Naive thymus-derived CD8-positive, alpha-beta T cell (primary cell): Measurements from ENCODE around the gene RAB1B. TPM values are rescaled to one million over a fixed set of nuclear protein-coding genes. Genes with fewer than 3 reads are reported as not detected.

ENCODE experiments used
- ATAC-seq, 2 donors: fragments of 150-1000 bp; cut with Tn5 transposase in 1 of 2; sonication (Bioruptor Pico), chemical (Tn5 transposase) in 1 of 2; 1 replicate in 1 of 2; 2 replicates in 1 of 2; pipeline ENCODE4 v1.10.0; 2021; ENCODE audit warnings: mild to moderate bottlenecking in 2 of 2, moderate library complexity in 2 of 2
- POLR2A ChIA-PET: fragments of 350-600 bp; sonication (Branson Sonifier 250); formaldehyde crosslinking; loops from one replicate; lab custom pipeline; 2021; ENCODE audit warnings: antibody characterized with exemption; lab: Charles Lee
- DNase-seq, 10 donors: peaks; one replicate each; pipeline versions ENCODE4 v3.0.0 to v3.0.0-alpha.2; 2020 to 2022
- H3K27ac Mint-ChIP-seq, 10 donors: one replicate each; pipeline ENCODE4 v1.8.0; 2020 to 2022; ENCODE audit warnings: mild to moderate bottlenecking in 10 of 10, mixed read lengths in 10 of 10, moderate library complexity in 4 of 10, inconsistent platforms in 1 of 10
- H3K27me3 Mint-ChIP-seq, 5 donors: one replicate each; pipeline ENCODE4 v1.8.0; 2021 to 2022; ENCODE audit warnings: mixed read lengths in 5 of 5
- H3K36me3 Mint-ChIP-seq, 3 donors: one replicate each; pipeline ENCODE4 v1.8.0; 2020 to 2022; ENCODE audit warnings: mixed read lengths in 3 of 3, mild to moderate bottlenecking in 2 of 3, inconsistent platforms in 1 of 3
- H3K4me1 Mint-ChIP-seq, 4 donors: one replicate each; pipeline ENCODE4 v1.8.0; 2021 to 2022; ENCODE audit warnings: mixed read lengths in 4 of 4
- H3K4me3 Mint-ChIP-seq, 10 donors: one replicate each; pipeline ENCODE4 v1.8.0; 2020 to 2022; ENCODE audit warnings: mild to moderate bottlenecking in 10 of 10, mixed read lengths in 10 of 10, moderate library complexity in 6 of 10, inconsistent platforms in 1 of 10
- H3K9me3 Mint-ChIP-seq, 9 donors: one replicate each; pipeline ENCODE4 v1.8.0; 2020 to 2022; ENCODE audit warnings: mixed read lengths in 9 of 9, mild to moderate bottlenecking in 3 of 9, inconsistent platforms in 1 of 9, moderate library complexity in 1 of 9
- polyA plus RNA-seq, 3 donors: library from polyadenylated mRNA; unstranded; fragments of 300-500 nt; fragmentation: Illumina TruSeq; gene quantifications; one replicate each; pipeline ENCODE4 v1.2.3, GENCODE V29; 2021
- total RNA-seq, 8 experiments: library from RNA in 2 of 8; stranded (reverse) in 2 of 8; gene quantifications; one replicate each; pipeline ENCODE4 v1.2.3 and lab custom pipeline; 2021 to 2026

RAB1B gene
- total and polyA plus RNA-seq, 5 experiments from 2014 or later, result 13.1 to 69.2 (median 16.1) TPM

DNA sequence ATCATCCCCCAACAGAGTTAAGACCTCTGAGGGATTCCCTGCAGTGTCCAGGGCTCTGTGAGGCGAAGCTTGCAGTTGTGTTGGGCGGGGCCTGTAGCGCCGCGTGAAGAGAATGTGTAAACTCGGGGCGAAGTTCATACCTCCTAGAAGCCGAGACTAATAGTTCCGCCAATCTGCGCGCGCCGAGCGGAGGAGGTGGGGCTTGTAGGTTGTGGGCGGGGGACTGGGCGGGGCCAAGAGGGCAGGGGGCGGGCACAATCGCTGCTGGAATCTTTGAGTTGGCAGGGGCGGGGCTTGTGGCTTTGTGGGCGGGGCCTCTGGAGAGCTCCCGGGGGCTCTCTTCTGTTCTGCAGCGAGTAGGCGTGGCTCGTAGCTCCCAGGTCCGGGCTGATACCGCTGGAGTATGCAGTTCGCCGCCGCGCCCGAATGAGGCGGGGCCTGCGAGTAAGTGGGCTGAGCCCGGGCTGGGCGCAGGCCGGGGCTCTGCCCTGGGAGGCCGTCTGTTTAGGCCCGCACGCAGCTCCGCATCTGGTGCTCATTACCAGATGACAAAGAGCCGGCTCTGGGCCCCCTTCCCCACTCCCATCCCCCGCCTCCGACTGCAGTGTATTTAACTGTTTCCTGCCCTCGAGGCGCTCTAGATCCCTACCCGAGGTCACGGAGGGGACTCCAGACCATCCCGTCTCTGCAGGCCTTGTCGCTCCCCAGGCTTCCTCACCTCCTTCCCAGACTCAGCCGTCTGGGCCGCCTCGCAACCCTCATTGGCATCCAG is 44.3 kb downstream of the RAB1B start:
- H3K4me1 Mint-ChIP-seq, result peaks cover 17 to 34% (median 25%) of the 10 kb centered on the region in 4 donors

DNA sequence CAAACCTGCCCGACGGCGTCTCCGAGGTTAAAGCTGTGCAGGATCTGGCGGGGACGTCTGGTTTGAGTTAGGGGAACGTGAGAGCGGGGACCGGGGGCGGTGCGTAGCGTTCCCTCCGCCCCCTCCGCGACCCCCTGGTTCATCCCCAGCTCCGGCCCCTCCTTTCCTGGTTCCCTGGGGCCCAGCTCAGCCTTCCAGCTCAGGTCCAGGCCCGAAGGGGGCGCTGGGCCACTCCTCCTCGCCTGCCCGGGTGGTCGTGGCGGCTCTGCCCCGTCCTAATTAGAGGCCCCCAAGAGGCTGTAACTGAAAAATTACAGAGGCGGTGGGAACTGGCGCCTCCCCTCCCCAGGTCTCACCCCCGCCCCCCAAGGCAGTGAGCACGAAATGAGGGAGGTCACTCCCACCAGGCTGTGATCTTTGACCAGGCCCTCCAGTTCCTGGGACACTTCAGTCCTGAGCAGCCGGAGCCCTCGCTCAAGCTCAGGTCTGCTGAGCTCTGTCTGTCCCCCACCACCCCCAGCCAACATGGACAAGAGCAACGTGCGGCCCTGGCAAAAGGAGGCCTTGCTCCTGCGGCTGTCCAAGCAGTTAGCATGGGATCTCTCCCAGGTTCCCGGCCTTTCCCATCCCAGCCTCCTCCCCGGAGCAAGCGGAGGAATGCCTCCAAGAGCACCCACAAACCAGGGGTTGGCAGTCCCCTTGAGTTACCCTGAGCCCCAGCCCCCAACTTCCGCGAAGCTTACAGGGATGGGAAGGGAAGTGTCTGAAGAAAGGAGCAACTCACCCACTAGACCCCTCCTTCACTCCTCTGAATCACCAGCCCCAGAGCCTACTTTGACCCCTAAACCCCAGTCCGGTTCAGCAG is 45.1 kb downstream of the RAB1B start:
- POLR2A ChIA-PET, result interaction anchor here (0.8 to 7.7 kb wide), 30 partner anchors 9 to 1535 kb away, joined by 3 to 126 read pairs (median 5); partner anchors contain the start of genes B4GAT1, BRMS1, CCDC85B and KAT5
- ATAC-seq (no peak), DNase-seq (peak in 3 of 10 donors; percentile 17 to 64 (median 34))
- Mint-ChIP-seq H3K4me1 (peaks cover 23 to 42% (median 32%) of the 10 kb centered on the region in 4 donors), H3K4me3 (peak overlapping the region; percentile 73 to 99 (median 96)), H3K27ac (peak overlapping the region; percentile 92 to 100 (median 99)), H3K36me3 (peaks cover 0 to 4% (median 4%) of the 10 kb centered on the region in 3 donors), H3K9me3 (peaks cover 0 to 3% (median 0%) of the 10 kb centered on the region in 9 donors), H3K27me3 (no peaks in the 10 kb centered on the region)

More for the DNA sequence above, 44.3 kb downstream of the RAB1B start:
- H3K36me3 Mint-ChIP-seq, result peaks cover 0 to 4% (median 4%) of the 10 kb centered on the region in 3 donors
- no peaks in the 10 kb centered on the region for H3K9me3 Mint-ChIP-seq
- peak; percentile 97 to 100 (median 99) for DNase-seq
- peak overlapping the region; percentile 92 to 100 (median 99) for H3K27ac Mint-ChIP-seq
- POLR2A ChIA-PET, result interaction anchor here (0.6 to 7.7 kb wide), 37 partner anchors 8 to 1534 kb away, joined by 3 to 126 read pairs (median 5); partner anchors contain the start of genes B4GAT1, BRMS1, CCDC85B and KAT5
- peak; percentile 59 to 60 for ATAC-seq
- no peaks in the 10 kb centered on the region for H3K27me3 Mint-ChIP-seq
- H3K4me3 Mint-ChIP-seq, result peak overlapping the region; percentile 73 to 99 (median 96)

DNA sequence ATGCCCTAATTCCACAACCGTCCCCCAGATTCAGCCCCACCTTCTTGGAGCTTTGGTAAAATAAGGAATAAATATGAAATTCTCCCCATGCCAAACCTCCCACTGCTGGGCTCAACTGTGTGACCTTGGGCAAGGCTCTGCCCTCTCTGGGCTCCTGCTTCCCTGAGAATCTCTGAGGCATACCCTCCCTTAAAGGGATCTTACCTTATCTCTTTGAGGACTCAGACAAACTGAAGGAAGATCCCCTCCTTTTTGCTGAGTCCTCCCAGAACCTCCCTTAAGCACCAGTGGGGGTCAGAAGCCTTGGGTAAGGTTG is 45.7 kb downstream of the RAB1B start:
- peak overlapping the region; percentile 92 to 100 (median 99) for H3K27ac Mint-ChIP-seq
- peak overlapping the region; percentile 73 to 99 (median 96) for H3K4me3 Mint-ChIP-seq
- no peaks in the 10 kb centered on the region for H3K27me3 Mint-ChIP-seq
- peaks cover 0 to 4% (median 4%) of the 10 kb centered on the region in 3 donors for H3K36me3 Mint-ChIP-seq
- POLR2A ChIA-PET, result interaction anchor here (2.7 to 7.7 kb wide), 7 partner anchors 8 to 57 kb away, joined by 8 to 126 read pairs (median 45); partner anchors contain the start of genes B4GAT1, BRMS1, RIN1 and SLC29A2
- no peak for ATAC-seq
- no peak for DNase-seq
- H3K4me1 Mint-ChIP-seq, result peaks cover 29 to 48% (median 38%) of the 10 kb centered on the region in 4 donors
- H3K9me3 Mint-ChIP-seq, result peaks cover 0 to 6% (median 0%) of the 10 kb centered on the region in 9 donors

DNA sequence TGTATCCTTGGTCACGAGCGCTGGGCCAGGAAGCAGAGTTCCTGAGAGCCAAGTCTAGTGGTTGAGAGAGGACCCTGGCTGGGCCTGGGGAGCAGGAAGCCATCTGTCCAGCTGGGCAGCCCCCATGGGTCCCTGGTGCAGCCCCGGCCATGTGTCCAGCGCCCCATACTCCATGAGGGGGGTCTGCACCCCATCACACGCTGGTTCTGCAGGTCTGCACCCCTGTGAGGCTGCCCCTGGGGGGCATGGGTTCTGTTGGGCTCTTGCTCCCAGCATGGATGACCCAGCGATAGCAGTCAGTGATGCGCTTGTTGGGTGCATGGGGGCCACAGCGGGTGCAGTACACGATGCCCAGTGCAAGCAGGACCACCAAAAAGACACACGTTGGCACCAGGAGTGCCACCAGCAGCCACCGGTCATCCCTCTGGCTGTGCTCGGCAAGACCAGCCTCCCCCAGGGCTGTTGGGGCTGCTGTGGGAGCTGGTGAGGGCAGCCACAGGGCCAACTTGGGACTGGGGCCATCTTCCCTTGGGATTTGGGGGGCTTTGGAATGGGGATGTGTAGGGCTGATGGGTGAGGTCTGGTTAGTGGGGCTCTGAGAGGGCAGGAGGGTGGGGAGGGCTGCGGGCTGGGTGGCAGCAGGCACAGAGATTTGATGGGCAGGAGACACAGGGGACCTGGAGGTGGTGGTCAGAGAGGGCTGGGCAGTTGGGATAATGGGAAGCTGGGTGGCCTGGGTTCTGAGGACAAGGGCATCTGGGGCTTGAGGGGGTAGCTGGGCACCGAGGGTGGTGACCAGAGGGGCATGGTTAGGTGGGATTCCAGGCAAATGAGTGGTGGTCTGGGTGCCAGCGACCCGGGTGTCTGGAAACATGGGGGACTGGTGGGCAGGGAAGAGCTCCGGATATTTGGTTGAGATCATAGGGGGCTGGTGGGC is 46.4 kb downstream of the RAB1B start:
- H3K4me1 Mint-ChIP-seq, result peaks cover 31 to 55% (median 44%) of the 10 kb centered on the region in 4 donors
- peak in 1 of 10 donors; percentile 60 for DNase-seq
- POLR2A ChIA-PET, result interaction anchor here (0.9 to 7.7 kb wide), 9 partner anchors 7 to 990 kb away, joined by 3 to 126 read pairs (median 16); partner anchors contain the start of genes B4GAT1, BRMS1, RIN1 and YIF1A

DNA sequence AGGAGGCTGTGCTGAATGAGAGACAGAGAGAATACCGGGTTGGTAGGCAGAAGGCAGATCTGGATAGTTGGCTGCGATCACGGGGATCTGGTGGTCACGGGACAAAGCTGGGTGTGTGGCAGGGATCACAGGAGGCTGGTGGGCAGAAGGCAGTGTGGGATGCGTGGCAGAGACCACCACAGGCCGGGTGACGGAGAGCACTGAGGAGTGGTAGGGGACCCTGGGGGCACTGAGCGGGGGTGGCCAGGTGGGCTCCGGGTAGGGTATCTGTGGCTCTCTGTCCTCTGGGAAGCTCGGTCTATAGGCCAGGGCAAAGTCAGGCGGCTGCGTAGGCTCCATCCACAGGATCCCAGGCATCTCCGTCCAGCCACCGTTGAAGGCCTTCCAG is 47.1 kb downstream of the RAB1B start:
- Mint-ChIP-seq H3K27me3 (no peaks in the 10 kb centered on the region), H3K27ac (peak overlapping the region; percentile 92 to 100 (median 99)), H3K9me3 (peaks cover 0 to 6% (median 0%) of the 10 kb centered on the region in 9 donors), H3K4me3 (peak overlapping the region; percentile 73 to 99 (median 96)), H3K36me3 (peaks cover 0 to 4% (median 4%) of the 10 kb centered on the region in 3 donors), H3K4me1 (peaks cover 31 to 60% (median 50%) of the 10 kb centered on the region in 4 donors)
- DNase-seq, result peak in 2 of 10 donors; percentile 20 to 58
- POLR2A ChIA-PET, result interaction anchor here (0.7 to 7.7 kb wide), 12 partner anchors 10 to 1182 kb away, joined by 3 to 126 read pairs (median 9); partner anchors contain the start of genes B4GAT1, BRMS1, MALAT1 and RAB1B
- no peak for ATAC-seq

More for the DNA sequence above, 46.4 kb downstream of the RAB1B start:
- peaks cover 0 to 4% (median 4%) of the 10 kb centered on the region in 3 donors for H3K36me3 Mint-ChIP-seq
- no peaks in the 10 kb centered on the region for H3K27me3 Mint-ChIP-seq
- H3K27ac Mint-ChIP-seq, result peak overlapping the region; percentile 92 to 100 (median 99)
- H3K4me3 Mint-ChIP-seq, result peak overlapping the region; percentile 73 to 99 (median 96)
- peaks cover 0 to 6% (median 0%) of the 10 kb centered on the region in 9 donors for H3K9me3 Mint-ChIP-seq
- ATAC-seq, result no peak

DNA sequence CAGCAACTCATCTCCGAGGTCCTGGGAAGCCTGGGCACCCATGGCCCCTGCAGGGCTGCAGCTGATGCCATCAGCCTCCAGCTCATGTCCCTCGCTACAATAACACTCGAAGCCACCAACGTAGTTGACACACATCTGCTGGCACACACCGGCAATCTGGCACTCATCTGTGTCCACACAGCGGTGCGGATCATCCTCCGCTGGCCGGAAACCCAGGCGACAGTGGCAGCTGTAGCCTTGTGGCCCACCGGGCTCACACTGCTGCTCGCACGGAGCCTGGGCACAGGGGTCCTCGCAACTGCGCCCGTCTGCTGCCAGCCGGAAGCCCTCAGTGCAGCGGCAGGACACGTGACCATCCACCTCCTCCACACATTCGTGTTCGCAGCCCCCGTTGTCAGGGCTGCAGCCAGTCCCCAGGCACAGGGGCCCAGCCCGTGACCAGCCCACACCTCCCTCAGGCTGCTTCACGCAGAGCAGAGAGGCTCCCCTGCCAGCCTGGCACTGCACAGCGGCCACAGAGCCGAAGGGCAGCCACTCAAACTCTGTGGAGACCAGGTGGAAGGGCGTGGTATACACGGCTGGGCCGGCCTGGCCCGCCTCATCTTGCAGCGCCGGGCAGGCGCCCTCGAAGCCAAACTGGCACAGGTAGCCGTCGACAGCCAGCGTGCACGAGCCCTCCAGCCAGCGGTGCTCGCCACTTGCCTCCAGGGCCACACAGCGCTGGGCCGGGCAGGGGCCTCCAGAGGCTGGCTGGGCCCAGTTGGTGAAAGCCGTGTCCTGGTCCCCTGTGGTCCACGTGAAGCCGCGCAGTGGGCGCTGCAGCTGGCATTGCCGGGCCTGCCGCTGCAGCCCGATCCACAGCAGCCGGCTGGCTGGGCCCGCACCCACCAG is 47.7 kb downstream of the RAB1B start:
- Mint-ChIP-seq H3K4me1 (peaks cover 31 to 60% (median 52%) of the 10 kb centered on the region in 4 donors), H3K36me3 (peaks cover 0 to 4% (median 4%) of the 10 kb centered on the region in 3 donors), H3K4me3 (peak overlapping the region; percentile 73 to 99 (median 96)), H3K27ac (peak overlapping the region; percentile 92 to 100 (median 99)), H3K27me3 (no peaks in the 10 kb centered on the region), H3K9me3 (peaks cover 0 to 6% (median 0%) of the 10 kb centered on the region in 9 donors)
- POLR2A ChIA-PET, result interaction anchor here (0.6 to 7.7 kb wide), 22 partner anchors 9 to 1455 kb away, joined by 3 to 126 read pairs (median 5); partner anchors contain the start of genes B4GAT1, BRMS1, MALAT1 and MRPL11
- ATAC-seq, result peak in 1 of 2 donors; percentile 6
- peak in 9 of 10 donors; percentile 46 to 86 (median 68) for DNase-seq

DNA sequence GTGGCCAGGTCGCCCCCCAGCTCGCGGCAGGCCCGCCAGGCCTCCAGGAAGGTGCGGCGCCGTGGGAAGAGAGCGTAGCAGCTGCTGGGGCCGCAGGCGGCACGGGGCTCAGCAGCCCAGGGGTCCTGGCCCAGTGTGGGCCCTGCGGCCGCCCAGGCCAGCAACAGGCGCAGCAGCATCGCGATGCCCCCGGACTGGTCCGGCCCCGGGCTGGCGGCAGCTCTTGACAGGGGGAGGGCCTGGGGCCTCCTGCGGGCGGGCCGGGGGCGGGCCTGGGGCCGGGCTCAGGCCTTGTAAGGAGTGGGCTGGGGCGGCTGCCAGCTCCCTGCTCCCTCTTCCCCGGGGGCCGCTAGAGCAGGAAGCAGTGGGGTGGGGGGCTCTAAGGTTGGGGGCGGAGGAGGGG is 48.4 kb downstream of the RAB1B start, which contains the start of gene CD248:
CD248 (minus strand) TSS at position 196 of the 403 bp plus-strand sequence; CDS start at position 179, 17 bp downstream.
- Mint-ChIP-seq H3K4me1 (peaks cover 30 to 65% (median 53%) of the 10 kb centered on the region in 4 donors), H3K27ac (peak within 1 kb of the TSS; percentile 92 to 100 (median 100)), H3K4me3 (peak within 1 kb of the TSS; percentile 73 to 99 (median 97)), H3K36me3 (peaks cover 0 to 4% (median 4%) of the 10 kb centered on the region in 3 donors), H3K9me3 (peaks cover 0 to 6% (median 0%) of the 10 kb centered on the region in 9 donors), H3K27me3 (no peaks in the 10 kb centered on the region)
- POLR2A ChIA-PET, result interaction anchor here (0.5 to 7.7 kb wide), 25 partner anchors 9 to 1456 kb away, joined by 3 to 126 read pairs (median 4); partner anchors contain the start of genes B4GAT1, BRMS1, CCDC85B and MALAT1
- DNase-seq (peak in 5 of 10 donors; percentile 37 to 75 (median 61)), ATAC-seq (no peak)

DNA sequence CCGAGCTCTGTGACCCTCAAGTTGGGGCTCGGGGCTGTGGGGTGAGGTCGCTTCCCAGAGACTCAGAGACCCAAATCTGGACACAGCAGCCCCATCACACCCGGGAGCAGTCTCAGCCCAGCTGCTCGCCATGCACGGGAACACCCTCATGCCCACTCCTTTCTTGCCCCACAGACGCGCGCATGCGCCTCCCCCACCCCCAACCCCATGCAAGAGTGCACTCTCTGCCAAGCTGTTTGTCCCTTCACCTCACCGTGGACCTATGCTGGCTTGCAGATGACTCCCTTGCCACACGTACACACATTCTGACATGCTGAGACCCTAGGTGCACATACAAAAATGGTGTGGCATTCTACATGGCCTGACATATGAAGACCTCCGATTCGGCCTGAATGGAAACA is 48.9 kb downstream of the RAB1B start:
- ATAC-seq, result peak; percentile 23 to 34
- POLR2A ChIA-PET, result interaction anchor here (0.5 to 7.7 kb wide), 25 partner anchors 8 to 1036 kb away, joined by 3 to 126 read pairs (median 4); partner anchors contain the start of genes B4GAT1, BRMS1, CCDC85B and CFL1

DNA sequence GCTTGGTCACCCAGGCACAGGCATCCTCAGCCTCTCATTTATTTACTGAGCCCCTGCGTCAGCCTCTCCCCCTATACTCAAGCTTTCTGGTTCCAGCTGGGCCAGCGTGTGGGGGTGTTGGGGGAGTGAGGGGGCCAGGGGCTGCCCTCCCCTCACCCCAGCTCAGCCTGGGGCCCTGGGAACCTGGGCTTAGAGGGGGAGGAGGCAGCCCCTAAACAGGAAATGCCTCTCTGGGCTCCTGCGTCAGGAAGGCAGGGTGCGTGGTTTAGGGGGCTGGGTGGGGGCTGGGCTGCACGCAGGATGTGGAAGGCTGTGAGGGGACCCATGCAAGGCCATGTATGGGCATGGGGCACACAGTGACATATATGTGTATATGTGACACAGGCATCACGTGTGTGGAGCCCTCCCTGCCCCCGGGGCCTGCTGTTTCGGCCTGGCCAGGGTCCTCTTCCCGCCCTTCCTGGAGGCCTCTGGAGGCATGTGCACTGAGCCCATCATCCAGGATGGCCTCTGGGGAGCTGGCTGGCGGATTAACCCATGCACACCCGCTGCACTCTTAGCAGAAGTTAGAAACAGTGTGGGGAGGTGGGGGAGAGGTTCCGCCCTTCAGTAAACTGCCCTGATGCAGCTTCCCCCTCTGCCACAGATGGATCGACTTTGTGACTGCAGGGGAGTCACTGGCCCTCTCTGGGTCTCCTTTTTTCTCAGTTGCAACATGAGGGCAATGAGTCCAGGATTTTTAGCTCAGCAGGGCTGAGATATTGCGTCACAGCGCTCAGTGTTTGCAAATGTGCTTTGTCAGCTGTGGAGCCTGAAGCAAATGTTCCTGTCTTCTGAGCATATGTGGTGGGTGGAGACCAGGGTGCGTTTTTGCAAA is 49.5 kb downstream of the RAB1B start:
- no peaks in the 10 kb centered on the region for H3K27me3 Mint-ChIP-seq
- H3K36me3 Mint-ChIP-seq, result peaks cover 0 to 4% (median 4%) of the 10 kb centered on the region in 3 donors
- ATAC-seq, result peak; percentile 72 to 85
- H3K27ac Mint-ChIP-seq, result peak overlapping the region; percentile 84 to 100 (median 100)
- peak overlapping the region; percentile 73 to 97 (median 90) for H3K4me3 Mint-ChIP-seq
- DNase-seq, result peak; percentile 75 to 98 (median 93)
- peaks cover 36 to 76% (median 60%) of the 10 kb centered on the region in 4 donors for H3K4me1 Mint-ChIP-seq
- peaks cover 0 to 6% (median 0%) of the 10 kb centered on the region in 9 donors for H3K9me3 Mint-ChIP-seq
- POLR2A ChIA-PET, result interaction anchor here (1.0 to 7.7 kb wide), 21 partner anchors 8 to 1035 kb away, joined by 3 to 126 read pairs (median 5); partner anchors contain the start of genes B4GAT1, BRMS1, CCDC85B and CFL1

More for the DNA sequence above, 48.9 kb downstream of the RAB1B start:
- H3K36me3 Mint-ChIP-seq, result peaks cover 0 to 4% (median 4%) of the 10 kb centered on the region in 3 donors
- H3K27me3 Mint-ChIP-seq, result no peaks in the 10 kb centered on the region
- H3K27ac Mint-ChIP-seq, result peak overlapping the region; percentile 84 to 100 (median 100)
- peak in 9 of 10 donors; percentile 58 to 88 (median 71) for DNase-seq
- peaks cover 0 to 6% (median 0%) of the 10 kb centered on the region in 9 donors for H3K9me3 Mint-ChIP-seq
- peaks cover 33 to 70% (median 57%) of the 10 kb centered on the region in 4 donors for H3K4me1 Mint-ChIP-seq
- H3K4me3 Mint-ChIP-seq, result peak overlapping the region; percentile 73 to 97 (median 90)
